ENCODE data around the gene EXOC3L4. TPM values are rescaled to one million over a fixed set of nuclear protein-coding genes. Genes with fewer than 3 reads are reported as not detected.

EXOC3L4 gene
- total and polyA plus RNA-seq, 2 donors from 2014 or later: 11.6 to 15.6 TPM

DNA sequence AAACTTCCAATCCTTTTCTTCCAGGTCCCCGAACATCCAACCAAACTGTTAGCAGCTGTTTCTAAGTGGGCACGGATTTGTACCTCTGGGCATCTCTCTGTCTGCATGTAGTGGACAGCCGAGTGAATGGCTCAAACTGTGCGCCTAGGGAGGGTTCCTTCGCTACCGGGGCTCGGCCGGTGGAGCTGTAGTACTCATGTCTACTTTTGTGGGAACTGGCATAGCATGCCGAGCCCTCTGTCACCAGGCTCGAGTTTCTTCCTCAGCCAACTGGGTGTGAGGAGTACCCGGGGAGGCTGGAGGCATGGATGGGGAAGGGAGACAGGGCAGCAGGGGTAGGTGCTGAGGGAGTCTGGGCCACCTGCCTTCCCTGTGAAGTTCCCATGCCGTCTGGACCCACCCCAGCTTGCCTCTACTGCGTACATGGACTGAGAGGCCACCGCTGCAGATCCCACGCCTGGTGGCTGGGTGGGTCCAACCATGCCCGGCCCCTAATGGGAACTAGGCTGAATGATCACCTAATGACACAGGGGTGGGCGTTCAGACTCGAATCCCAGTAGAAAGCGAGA lies 51.7 kb downstream of the EXOC3L4 start:
- H3K27me3 ChIP-seq (ENCODE audit: control insufficient read depth, insufficient read depth, low read length): no peaks in the 10 kb centered on the region
- FAIRE-seq: no peak
- H3K9ac ChIP-seq (ENCODE audit: low read length in 3 of 3): no peak overlapping the region
- no peaks in the 10 kb centered on the region for H3K4me1 ChIP-seq (ENCODE audit: control insufficient read depth in 2 of 3, insufficient read depth in 2 of 3, low read depth in 1 of 3, low read length in 3 of 3)
- no peaks in the 10 kb centered on the region for H3K9me3 ChIP-seq (ENCODE audit: control insufficient read depth in 2 of 3, insufficient read depth in 1 of 3, low read length in 3 of 3)
- TF ChIP-seq, protein P1, sequence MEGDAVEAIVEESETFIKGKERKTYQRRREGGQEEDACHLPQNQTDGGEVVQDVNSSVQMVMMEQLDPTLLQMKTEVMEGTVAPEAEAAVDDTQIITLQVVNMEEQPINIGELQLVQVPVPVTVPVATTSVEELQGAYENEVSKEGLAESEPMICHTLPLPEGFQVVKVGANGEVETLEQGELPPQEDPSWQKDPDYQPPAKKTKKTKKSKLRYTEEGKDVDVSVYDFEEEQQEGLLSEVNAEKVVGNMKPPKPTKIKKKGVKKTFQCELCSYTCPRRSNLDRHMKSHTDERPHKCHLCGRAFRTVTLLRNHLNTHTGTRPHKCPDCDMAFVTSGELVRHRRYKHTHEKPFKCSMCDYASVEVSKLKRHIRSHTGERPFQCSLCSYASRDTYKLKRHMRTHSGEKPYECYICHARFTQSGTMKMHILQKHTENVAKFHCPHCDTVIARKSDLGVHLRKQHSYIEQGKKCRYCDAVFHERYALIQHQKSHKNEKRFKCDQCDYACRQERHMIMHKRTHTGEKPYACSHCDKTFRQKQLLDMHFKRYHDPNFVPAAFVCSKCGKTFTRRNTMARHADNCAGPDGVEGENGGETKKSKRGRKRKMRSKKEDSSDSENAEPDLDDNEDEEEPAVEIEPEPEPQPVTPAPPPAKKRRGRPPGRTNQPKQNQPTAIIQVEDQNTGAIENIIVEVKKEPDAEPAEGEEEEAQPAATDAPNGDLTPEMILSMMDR (IDR thresholded peaks at IDR 0.05; ENCODE audit: borderline replicate concordance, extremely low read depth, insufficient read depth): no peak
- intact Hi-C loops (cut with DNase I): no loop called here
- H3K36me3 ChIP-seq (ENCODE audit: control insufficient read depth in 2 of 3, insufficient read depth in 3 of 3, low read length in 3 of 3): no peaks in the 10 kb centered on the region
- no peak overlapping the region for H3K27ac ChIP-seq (ENCODE audit: low read depth in 2 of 2, low read length in 2 of 2)
- DNase-seq: no peak
- H3K4me3 ChIP-seq (ENCODE audit: low read length in 3 of 3): no peak overlapping the region

DNA sequence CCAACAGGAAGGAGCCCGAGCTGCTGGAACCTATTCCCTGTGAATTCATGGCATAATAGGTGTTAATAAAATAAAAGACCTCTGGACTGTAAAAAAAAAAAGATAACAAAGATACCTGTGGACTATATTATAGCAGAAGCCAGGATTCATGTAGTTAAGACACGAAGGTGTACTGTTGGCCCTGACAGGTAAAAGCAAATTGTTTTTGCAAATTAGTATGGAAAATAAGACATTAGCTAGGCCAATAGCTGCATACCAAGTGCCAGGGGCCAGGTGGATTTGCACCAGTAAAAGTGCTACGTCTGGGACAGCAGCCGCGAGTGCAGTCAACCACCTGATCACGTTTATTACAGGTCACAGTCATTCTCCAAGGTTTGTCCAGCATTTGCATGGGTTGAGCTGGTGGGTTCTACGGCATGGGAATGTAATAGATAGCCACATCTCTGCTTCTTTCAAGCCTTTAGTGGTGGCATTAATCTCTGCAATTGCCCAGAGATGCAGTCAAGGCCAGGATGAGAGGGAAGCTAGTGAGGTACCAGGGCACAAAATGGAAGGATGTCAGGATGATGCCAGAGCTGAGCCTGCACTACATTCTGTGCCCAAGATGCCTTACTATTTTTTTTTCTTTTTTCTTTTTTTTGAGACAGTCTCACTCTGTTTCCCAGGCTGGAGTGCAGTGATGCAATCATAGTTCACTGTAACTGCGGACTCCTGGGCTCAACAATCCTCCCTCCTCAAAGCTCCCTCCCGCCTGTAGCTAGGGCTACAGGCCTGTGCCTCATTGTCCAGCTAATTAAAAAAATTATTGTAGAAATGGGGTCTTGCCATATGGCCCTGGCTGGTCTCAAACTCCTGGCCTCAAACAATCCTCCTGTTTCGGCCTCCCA lies 55.1 kb downstream of the EXOC3L4 start:
- H3K36me3 ChIP-seq (ENCODE audit: control insufficient read depth in 2 of 3, insufficient read depth in 3 of 3, low read length in 3 of 3): no peaks in the 10 kb centered on the region
- H3K27me3 ChIP-seq (ENCODE audit: control insufficient read depth, insufficient read depth, low read length): no peaks in the 10 kb centered on the region
- no peak overlapping the region for H3K4me3 ChIP-seq (ENCODE audit: low read length in 3 of 3)
- intact Hi-C loops (cut with DNase I): no loop called here
- no peak overlapping the region for H3K27ac ChIP-seq (ENCODE audit: low read depth in 2 of 2, low read length in 2 of 2)
- no peaks in the 10 kb centered on the region for H3K9me3 ChIP-seq (ENCODE audit: control insufficient read depth in 2 of 3, insufficient read depth in 1 of 3, low read length in 3 of 3)
- no peaks in the 10 kb centered on the region for H3K4me1 ChIP-seq (ENCODE audit: control insufficient read depth in 2 of 3, insufficient read depth in 2 of 3, low read depth in 1 of 3, low read length in 3 of 3)
- FAIRE-seq: no peak
- no peak for DNase-seq
- TF ChIP-seq, protein P1 (IDR thresholded peaks at IDR 0.05; ENCODE audit: borderline replicate concordance, extremely low read depth, insufficient read depth): no peak
- H3K9ac ChIP-seq (ENCODE audit: low read length in 3 of 3): no peak overlapping the region

DNA sequence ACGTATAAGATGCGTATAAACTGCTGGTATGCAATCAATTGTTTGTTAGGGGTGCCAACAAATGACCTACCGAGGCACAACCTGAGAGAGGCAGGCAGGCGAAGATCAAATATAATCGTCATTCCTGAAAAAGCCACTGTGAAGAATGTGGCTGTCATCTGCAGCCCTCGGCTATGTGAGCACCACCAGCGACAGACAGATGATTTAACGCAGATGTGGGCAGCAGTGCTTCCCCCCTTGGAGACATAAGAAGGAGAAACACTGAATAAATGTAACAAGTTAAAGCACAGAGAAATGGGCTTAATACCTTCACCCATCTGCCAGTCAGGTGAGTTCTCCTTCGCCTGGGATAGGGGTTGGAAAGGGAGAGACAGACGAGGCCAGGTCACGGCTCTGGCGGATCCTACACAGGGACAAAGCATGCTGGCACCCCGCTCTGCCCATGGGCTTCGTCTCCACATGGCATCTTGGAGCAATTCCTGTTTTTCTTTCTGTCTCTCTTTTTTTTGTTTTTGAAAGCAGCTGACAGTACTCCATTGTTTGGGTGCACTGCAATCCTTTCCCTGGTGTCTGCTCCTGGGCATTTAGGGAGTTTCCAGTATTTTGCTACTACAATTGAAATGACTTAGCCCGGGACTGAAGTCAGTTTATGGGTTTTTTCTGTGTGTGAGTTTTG lies 56.9 kb downstream of the EXOC3L4 start:
- no peak overlapping the region for H3K4me3 ChIP-seq (ENCODE audit: low read length in 3 of 3)
- no peak for DNase-seq
- TF ChIP-seq, protein P1 (IDR thresholded peaks at IDR 0.05; ENCODE audit: borderline replicate concordance, extremely low read depth, insufficient read depth): no peak
- intact Hi-C loops (cut with DNase I): no loop called here
- no peaks in the 10 kb centered on the region for H3K27me3 ChIP-seq (ENCODE audit: control insufficient read depth, insufficient read depth, low read length)
- no peaks in the 10 kb centered on the region for H3K36me3 ChIP-seq (ENCODE audit: control insufficient read depth in 2 of 3, insufficient read depth in 3 of 3, low read length in 3 of 3)
- no peaks in the 10 kb centered on the region for H3K4me1 ChIP-seq (ENCODE audit: control insufficient read depth in 2 of 3, insufficient read depth in 2 of 3, low read depth in 1 of 3, low read length in 3 of 3)
- H3K9me3 ChIP-seq (ENCODE audit: control insufficient read depth in 2 of 3, insufficient read depth in 1 of 3, low read length in 3 of 3): no peaks in the 10 kb centered on the region
- H3K9ac ChIP-seq (ENCODE audit: low read length in 3 of 3): no peak overlapping the region
- H3K27ac ChIP-seq (ENCODE audit: low read depth in 2 of 2, low read length in 2 of 2): no peak overlapping the region
- no peak for FAIRE-seq
